DOHH2 (cell line): Measurements from ENCODE around the gene TTC28.
A peak's percentile ranks its signal among the peaks of the same experiment; 100 is the strongest.

ENCODE experiments used
- H3F3A ChIP-seq: fragments of 200-600 bp; sonication (generic), shearing (Covaris generic); 2 replicates; pipeline ENCODE4 v1.6.0; 2016; ENCODE audit warnings: antibody characterized with exemption, mild to moderate bottlenecking; ENCODE audit not compliant: control insufficient read depth, insufficient read depth
- H3K27ac ChIP-seq: fragments of 200-600 bp; sonication (generic); 2 replicates; pipeline ENCODE4 v1.5.1; 2014; ENCODE audit warnings: low read depth, mild to moderate bottlenecking, low read length, moderate library complexity
- H3K27me3 ChIP-seq: fragments of 200-600 bp; sonication (generic); 2 replicates; pipeline ENCODE4 v1.6.1; 2014; ENCODE audit warnings: mild to moderate bottlenecking, low read length, mixed read lengths; ENCODE audit not compliant: control insufficient read depth
- H3K36me3 ChIP-seq: fragments of 200-600 bp; sonication (generic); 2 replicates; pipeline ENCODE4 v1.6.1; 2014; ENCODE audit warnings: mild to moderate bottlenecking, low read length, moderate library complexity, mixed read lengths; ENCODE audit not compliant: control insufficient read depth
- H3K4me1 ChIP-seq: fragments of 200-600 bp; sonication (generic); 2 replicates; pipeline ENCODE4 v1.6.1; 2014; ENCODE audit warnings: mild to moderate bottlenecking, low read length, mixed read lengths; ENCODE audit not compliant: control insufficient read depth
- H3K4me2 ChIP-seq: fragments of 200-600 bp; sonication (generic); 2 replicates; pipeline ENCODE4 v1.6.0; 2014; ENCODE audit warnings: mild to moderate bottlenecking, low read length, moderate library complexity
- H3K4me3 ChIP-seq: fragments of 200-600 bp; sonication (generic); 2 replicates; pipeline ENCODE4 v1.5.1; 2014; ENCODE audit warnings: mild to moderate bottlenecking, low read length, mixed read lengths
- H3K79me2 ChIP-seq: fragments of 200-600 bp; sonication (generic); 2 replicates; pipeline ENCODE4 v1.6.1; 2014; ENCODE audit warnings: mild to moderate bottlenecking, low read length, mixed read lengths; ENCODE audit not compliant: control insufficient read depth
- H3K9me2 ChIP-seq: fragments of 200-600 bp; sonication (generic); replicated peaks from 2 replicates; pipeline ENCODE4 v1.6.1; 2014; ENCODE audit warnings: mild to moderate bottlenecking, low read length, mixed read lengths; ENCODE audit not compliant: control insufficient read depth
- H3K9me3 ChIP-seq: fragments of 200-600 bp; sonication (generic); 2 replicates; pipeline ENCODE4 v1.6.1; 2014; ENCODE audit warnings: antibody characterized with exemption, low read length, mixed read lengths; ENCODE audit not compliant: control insufficient read depth, insufficient read depth
- H4K20me1 ChIP-seq: fragments of 200-600 bp; sonication (generic); 2 replicates; pipeline ENCODE4 v1.6.0; 2014; ENCODE audit warnings: low read depth, mild to moderate bottlenecking, antibody characterized with exemption, low read length, moderate library complexity; ENCODE audit not compliant: control insufficient read depth, insufficient read depth
- CTCF ChIP-seq: fragments of 200-600 bp; sonication (generic); IDR thresholded peaks from one replicate; pipeline ENCODE4 v1.5.1; 2014; ENCODE audit warnings: antibody characterized with exemption, mild to moderate bottlenecking, low read depth, low read length; ENCODE audit not compliant: poor library complexity, severe bottlenecking
- EZH2phosphoT487 ChIP-seq: fragments of 200-600 bp; sonication (generic); IDR thresholded peaks from 2 replicates; pipeline ENCODE4 v1.6.1; 2017; ENCODE audit warnings: borderline replicate concordance, mild to moderate bottlenecking, antibody characterized with exemption, low read length, moderate library complexity, mixed read lengths

TTC28 gene

DNA sequence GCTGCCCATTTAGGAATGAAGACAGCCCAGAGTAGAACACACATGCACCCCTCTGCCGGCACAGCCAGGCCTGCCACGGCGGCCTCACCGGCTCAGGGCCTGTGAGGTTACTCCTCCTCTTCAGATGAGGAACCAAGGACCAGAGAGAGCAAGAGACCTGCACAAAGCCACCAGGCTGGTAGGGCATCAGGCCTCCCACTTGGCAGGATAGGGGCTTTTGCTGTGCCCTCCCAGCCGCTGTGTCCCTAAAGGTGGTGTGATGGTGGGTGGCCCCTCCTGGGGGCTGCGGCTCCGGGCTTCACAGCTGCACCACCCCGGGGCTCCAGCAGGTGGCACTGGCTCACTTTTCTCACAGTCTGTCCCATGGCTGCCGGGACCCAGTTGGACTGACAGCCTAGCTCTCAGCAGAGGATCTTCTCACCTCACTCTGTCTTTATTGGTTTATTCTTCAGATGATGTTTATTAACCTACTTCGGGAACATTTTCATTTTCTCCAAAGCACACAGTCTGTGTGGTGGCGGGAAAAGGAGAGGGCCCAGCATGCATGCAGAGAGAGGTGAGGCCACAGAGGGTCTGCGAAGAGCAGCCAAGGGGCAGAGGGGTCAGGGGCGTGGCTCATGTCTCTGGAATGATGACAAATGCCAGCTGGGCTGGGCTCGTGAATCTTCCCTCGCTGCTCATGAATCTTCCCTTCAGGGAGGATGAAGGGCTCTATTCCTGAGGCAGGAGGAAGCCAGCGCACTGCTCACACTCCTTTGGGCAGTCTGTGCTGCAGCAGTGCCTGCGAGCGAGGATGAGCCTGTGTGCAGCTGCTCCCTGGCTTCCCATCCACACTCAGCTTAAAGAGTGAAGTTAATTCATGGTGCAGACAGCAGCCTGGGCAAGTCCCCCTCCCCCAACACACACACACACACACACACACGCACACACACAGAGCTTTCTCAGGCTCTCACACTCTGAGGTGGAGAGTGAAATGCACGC is 659.5 kb downstream of the TTC28 start:
- Histone ChIP-seq H3K36me3 (no peaks in the 10 kb centered on the region), H3K4me3 (no peak overlapping the region), H3K4me1 (no peaks in the 10 kb centered on the region), H3F3A (no peaks in the 10 kb centered on the region), H3K9me3 (no peaks in the 10 kb centered on the region), H3K79me2 (no peaks in the 10 kb centered on the region), H3K9me2 (no peaks in the 10 kb centered on the region), H4K20me1 (no peaks in the 10 kb centered on the region), H3K4me2 (no peak overlapping the region), H3K27me3 (no peaks in the 10 kb centered on the region), H3K27ac (no peak overlapping the region)
- TF ChIP-seq CTCF: peak; percentile 97
- TF ChIP-seq EZH2phosphoT487: no peak

- Histone ChIP-seq H3K4me3 (no peak overlapping the region), H3K36me3 (no peaks in the 10 kb centered on the region), H3F3A (no peaks in the 10 kb centered on the region), H4K20me1 (no peaks in the 10 kb centered on the region), H3K4me2 (no peak overlapping the region), H3K79me2 (no peaks in the 10 kb centered on the region), H3K27ac (no peak overlapping the region), H3K27me3 (no peaks in the 10 kb centered on the region), H3K9me2 (no peaks in the 10 kb centered on the region), H3K4me1 (no peaks in the 10 kb centered on the region), H3K9me3 (no peaks in the 10 kb centered on the region)
- TF ChIP-seq CTCF (no peak), EZH2phosphoT487 (no peak)
Measured at GRCh38 chr22:28019360-28019759, 660.3 kb downstream of the TTC28 start.

DNA sequence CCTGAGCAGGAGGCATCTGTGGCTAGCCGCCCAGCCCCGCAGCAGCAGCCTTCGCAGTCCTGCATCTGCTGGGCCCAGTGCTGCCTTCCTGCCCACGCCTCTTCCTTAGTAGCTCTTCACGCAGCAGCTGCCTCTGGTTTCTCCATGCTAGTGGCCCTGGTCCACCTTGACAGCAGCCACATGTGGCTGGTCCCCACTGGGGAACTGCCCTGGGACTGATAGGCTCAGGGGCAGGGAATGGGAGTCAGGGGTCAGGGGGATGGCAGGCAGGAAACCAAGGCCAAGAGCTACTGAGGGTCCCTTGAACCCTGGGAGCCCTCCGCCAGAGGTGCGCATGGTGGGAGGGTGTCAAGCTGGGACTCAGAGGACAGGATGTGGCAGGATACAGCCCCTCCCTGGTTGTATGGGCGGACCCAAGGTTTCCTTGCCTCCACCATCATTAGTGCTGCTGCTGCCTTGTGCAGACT is 661.1 kb downstream of the TTC28 start:
- Histone ChIP-seq H3K4me3 (no peak overlapping the region), H3K27me3 (no peaks in the 10 kb centered on the region), H4K20me1 (no peaks in the 10 kb centered on the region), H3K27ac (no peak overlapping the region), H3K9me2 (no peaks in the 10 kb centered on the region), H3F3A (no peaks in the 10 kb centered on the region), H3K4me2 (no peak overlapping the region), H3K4me1 (no peaks in the 10 kb centered on the region), H3K79me2 (no peaks in the 10 kb centered on the region), H3K9me3 (no peaks in the 10 kb centered on the region), H3K36me3 (no peaks in the 10 kb centered on the region)
- no peak for TF ChIP-seq EZH2phosphoT487
- TF ChIP-seq CTCF: no peak
